Sigmoid colon (tissue), 4 donors: ENCODE results near the gene SRC.

Source experiments
- CTCF ChIP-seq, 4 experiments: fragments of 450-650 bp in 3 of 4; fragments of 200-600 bp in 1 of 4; IDR thresholded peaks; one replicate each; pipeline ENCODE4 v1.5.1; 2016 to 2019; ENCODE audit warnings: antibody characterized with exemption in 4 of 4, mild to moderate bottlenecking in 3 of 4, moderate library complexity in 2 of 4
- EP300 ChIP-seq, 4 donors: sonication (generic); formaldehyde crosslinking; IDR thresholded peaks; one replicate each; pipeline ENCODE4 v1.6.1; 2017; ENCODE audit warnings: antibody characterized with exemption in 4 of 4
- POLR2A ChIP-seq, 2 donors: fragments of 450-650 bp; IDR thresholded peaks; one replicate each; pipeline ENCODE4 v1.6.1; 2016; ENCODE audit warnings: antibody characterized with exemption in 2 of 2, mild to moderate bottlenecking in 2 of 2, moderate library complexity in 2 of 2
- POLR2AphosphoS5 ChIP-seq, 4 donors: sonication (generic); formaldehyde crosslinking; IDR thresholded peaks; one replicate each; pipeline ENCODE4 v1.6.1; 2017; ENCODE audit warnings: antibody characterized with exemption in 4 of 4

GRCh38 chr20:37395921-37396415, 50.0 kb downstream of the SRC start:
- TF ChIP-seq CTCF (IDR thresholded peaks at IDR 0.05) (no peak), POLR2A (IDR thresholded peaks at IDR 0.05) (no peak), EP300 (IDR thresholded peaks at IDR 0.05) (no peak), POLR2AphosphoS5 (IDR thresholded peaks at IDR 0.05) (no peak)
